HL-60 (cell line): ENCODE results near the gene CYP3A4.

Experiments
- CTCF ChIP-seq: IDR thresholded peaks from one replicate; pipeline ENCODE4 v1.5.1; 2011; ENCODE audit warnings: low read length, control low read depth, inconsistent platforms; ENCODE audit not compliant: insufficient read depth
- POLR2AphosphoS5 ChIP-seq: IDR thresholded peaks from 2 replicates; pipeline ENCODE4 v1.6.1; 2012; ENCODE audit warnings: low read depth
- REST ChIP-seq: IDR thresholded peaks from 2 replicates; pipeline ENCODE4 v1.6.1; 2012; ENCODE audit warnings: low read depth; ENCODE audit not compliant: insufficient replicate concordance
- SPI1 ChIP-seq: IDR thresholded peaks from 2 replicates; pipeline ENCODE4 v1.6.1; 2012; ENCODE audit warnings: low read depth, mild to moderate bottlenecking, borderline replicate concordance

- no peak for TF ChIP-seq POLR2AphosphoS5
- TF ChIP-seq CTCF: no peak
- no peak for TF ChIP-seq SPI1
- no peak for TF ChIP-seq REST
Measured at GRCh38 chr7:99782012-99782953, 1.7 kb downstream of the CYP3A4 start.
